PC-3 (cell line): Measurements from ENCODE around the gene DBNL.

ENCODE experiments used
- EZH2 ChIP-seq: fragments of 300-600 bp; sonication (generic); IDR thresholded peaks from one replicate; pipeline ENCODE4 v1.6.1; 2017; ENCODE audit warnings: antibody characterized with exemption, mild to moderate bottlenecking, low read length; ENCODE audit not compliant: unreplicated experiment
- EZH2phosphoT487 ChIP-seq: fragments of 300-600 bp; sonication (generic); IDR thresholded peaks from 2 replicates; pipeline ENCODE4 v1.6.1; 2018; ENCODE audit warnings: mild to moderate bottlenecking, antibody characterized with exemption, low read length, borderline replicate concordance
- TF ChIP-seq, protein P1 (sequence below): fragments of 300-600 bp; sonication (generic); conservative IDR thresholded peaks from 2 replicates; pipeline ENCODE4 v1.5.1; 2017; ENCODE audit warnings: antibody characterized with exemption, low read depth, mild to moderate bottlenecking, low read length

DNA sequence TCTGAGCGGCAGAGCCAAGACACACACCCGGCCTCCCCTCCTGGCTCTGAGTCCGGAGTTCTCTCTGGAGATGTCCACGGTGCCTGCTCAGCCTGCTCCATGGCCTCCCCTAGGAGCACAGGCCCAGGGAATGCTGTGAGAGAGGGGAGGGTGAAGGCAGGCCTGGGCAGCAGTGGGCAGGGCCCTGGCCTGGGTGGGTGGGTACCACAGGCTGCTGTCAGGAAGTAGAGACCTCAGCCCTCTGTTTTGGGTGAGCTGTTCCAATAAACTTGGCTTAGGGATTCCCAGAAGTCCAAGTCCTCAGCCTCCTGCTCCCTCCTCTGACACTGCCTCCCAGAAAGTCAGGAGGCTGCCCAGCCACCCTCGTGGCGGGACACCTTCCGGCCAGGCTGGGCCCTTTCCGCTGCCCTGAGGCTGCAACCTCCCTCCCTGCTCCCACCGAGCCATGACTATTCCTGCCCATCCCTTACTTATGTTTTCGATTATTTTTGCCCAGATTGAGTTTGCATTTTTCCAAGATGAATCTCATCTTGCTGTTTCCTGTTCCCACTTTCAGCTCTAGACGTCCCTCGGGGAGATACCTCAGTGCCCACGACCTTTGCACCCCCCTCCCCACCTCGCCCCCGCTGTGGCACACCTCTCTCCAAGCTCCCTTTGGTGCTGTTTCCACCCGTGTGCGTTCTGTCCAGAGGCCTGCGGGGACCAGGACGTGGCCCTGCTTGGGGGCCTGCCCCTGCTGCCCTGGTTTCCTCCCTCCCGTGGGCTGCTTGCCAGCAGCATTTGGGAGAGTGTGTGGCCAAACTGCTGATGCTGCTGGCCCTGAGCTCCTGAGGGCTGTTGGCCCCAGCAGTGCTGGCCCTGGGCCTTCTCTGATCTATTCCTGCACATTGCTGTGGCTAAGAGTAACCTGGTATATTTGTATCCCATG lies 43.7 kb downstream of the DBNL start:
- TF ChIP-seq, protein P1, sequence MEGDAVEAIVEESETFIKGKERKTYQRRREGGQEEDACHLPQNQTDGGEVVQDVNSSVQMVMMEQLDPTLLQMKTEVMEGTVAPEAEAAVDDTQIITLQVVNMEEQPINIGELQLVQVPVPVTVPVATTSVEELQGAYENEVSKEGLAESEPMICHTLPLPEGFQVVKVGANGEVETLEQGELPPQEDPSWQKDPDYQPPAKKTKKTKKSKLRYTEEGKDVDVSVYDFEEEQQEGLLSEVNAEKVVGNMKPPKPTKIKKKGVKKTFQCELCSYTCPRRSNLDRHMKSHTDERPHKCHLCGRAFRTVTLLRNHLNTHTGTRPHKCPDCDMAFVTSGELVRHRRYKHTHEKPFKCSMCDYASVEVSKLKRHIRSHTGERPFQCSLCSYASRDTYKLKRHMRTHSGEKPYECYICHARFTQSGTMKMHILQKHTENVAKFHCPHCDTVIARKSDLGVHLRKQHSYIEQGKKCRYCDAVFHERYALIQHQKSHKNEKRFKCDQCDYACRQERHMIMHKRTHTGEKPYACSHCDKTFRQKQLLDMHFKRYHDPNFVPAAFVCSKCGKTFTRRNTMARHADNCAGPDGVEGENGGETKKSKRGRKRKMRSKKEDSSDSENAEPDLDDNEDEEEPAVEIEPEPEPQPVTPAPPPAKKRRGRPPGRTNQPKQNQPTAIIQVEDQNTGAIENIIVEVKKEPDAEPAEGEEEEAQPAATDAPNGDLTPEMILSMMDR, result no peak
- TF ChIP-seq EZH2 (no peak), EZH2phosphoT487 (no peak)
